NCI-H128 (cell line): ENCODE data around the gene PTPN14.
"Not testable (repeated sequence)": the region's sequence is repeated elsewhere in the genome, so short reads cannot be mapped to it uniquely, and the experiment has no call there.

Experiments
- DNase-seq: peaks from one replicate; lab custom pipeline; 2025; ENCODE audit not compliant: unreplicated experiment; lab: John Stamatoyannopoulos, UW

Gene PTPN14

GRCh38 chr1:214404571-214405213 lies 146.7 kb downstream of the PTPN14 start:
- DNase-seq: no peak

GRCh38 chr1:214404154-214404553 lies 147.2 kb downstream of the PTPN14 start:
- DNase-seq: no peak

GRCh38 chr1:214403431-214403830 lies 148.0 kb downstream of the PTPN14 start:
- DNase-seq: no peak

GRCh38 chr1:214402613-214403083 lies 148.8 kb downstream of the PTPN14 start:
- DNase-seq: no peak

- DNase-seq: no peak
Measured at GRCh38 chr1:214401666-214402065, 149.7 kb downstream of the PTPN14 start.

GRCh38 chr1:214400131-214400530 lies 151.3 kb downstream of the PTPN14 start:
- no peak for DNase-seq

- no peak for DNase-seq
Measured at GRCh38 chr1:214398490-214398889, 152.9 kb downstream of the PTPN14 start.

GRCh38 chr1:214397497-214397896 lies 153.9 kb downstream of the PTPN14 start:
- no peak for DNase-seq

- DNase-seq: no peak
Measured at GRCh38 chr1:214396330-214396729, 155.1 kb downstream of the PTPN14 start.

GRCh38 chr1:214394569-214394968 lies 156.8 kb downstream of the PTPN14 start:
- not testable (repeated sequence) for DNase-seq

GRCh38 chr1:214393086-214393485 lies 158.3 kb downstream of the PTPN14 start:
- no peak for DNase-seq

GRCh38 chr1:214391873-214392645 lies 159.3 kb downstream of the PTPN14 start:
- DNase-seq: no peak

- DNase-seq: no peak
Measured at GRCh38 chr1:214389734-214390133, 161.7 kb downstream of the PTPN14 start.

- DNase-seq: no peak
Measured at GRCh38 chr1:214386747-214387146, 164.7 kb downstream of the PTPN14 start.

GRCh38 chr1:214386333-214386732 lies 165.1 kb downstream of the PTPN14 start:
- no peak for DNase-seq

- DNase-seq: no peak
Measured at GRCh38 chr1:214385428-214385827, 166.0 kb downstream of the PTPN14 start.

- no peak for DNase-seq
Measured at GRCh38 chr1:214384373-214385079, 166.9 kb downstream of the PTPN14 start.

GRCh38 chr1:214383381-214384372 lies 167.7 kb downstream of the PTPN14 start:
- DNase-seq: no peak

GRCh38 chr1:214380986-214381695 lies 170.3 kb downstream of the PTPN14 start:
- DNase-seq: no peak

- DNase-seq: no peak
Measured at GRCh38 chr1:214380396-214380795, 171.0 kb downstream of the PTPN14 start.
